Myocyte (in vitro differentiated cells): ENCODE data around the gene AOC2. TPM values are rescaled to one million over a fixed set of nuclear protein-coding genes. Genes with fewer than 3 reads are reported as not detected.

Experiments
- DNase-seq: peaks from one replicate; pipeline ENCODE4 v3.0.0-alpha.2; 2012; ENCODE audit warnings: low read depth
- polyA plus RNA-seq: library from polyadenylated mRNA; unstranded; fragments of >200 nt; gene quantifications from one replicate; pipeline ENCODE4 v1.2.1, GENCODE V29; 2012; ENCODE audit warnings: missing spikeins
- total RNA-seq: library from RNA; depleted of rRNA; stranded (reverse); fragments of >200 nt; gene quantifications from 2 replicates; pipeline ENCODE4 v1.2.3, GENCODE V29; 2014

Gene AOC2, protein sequence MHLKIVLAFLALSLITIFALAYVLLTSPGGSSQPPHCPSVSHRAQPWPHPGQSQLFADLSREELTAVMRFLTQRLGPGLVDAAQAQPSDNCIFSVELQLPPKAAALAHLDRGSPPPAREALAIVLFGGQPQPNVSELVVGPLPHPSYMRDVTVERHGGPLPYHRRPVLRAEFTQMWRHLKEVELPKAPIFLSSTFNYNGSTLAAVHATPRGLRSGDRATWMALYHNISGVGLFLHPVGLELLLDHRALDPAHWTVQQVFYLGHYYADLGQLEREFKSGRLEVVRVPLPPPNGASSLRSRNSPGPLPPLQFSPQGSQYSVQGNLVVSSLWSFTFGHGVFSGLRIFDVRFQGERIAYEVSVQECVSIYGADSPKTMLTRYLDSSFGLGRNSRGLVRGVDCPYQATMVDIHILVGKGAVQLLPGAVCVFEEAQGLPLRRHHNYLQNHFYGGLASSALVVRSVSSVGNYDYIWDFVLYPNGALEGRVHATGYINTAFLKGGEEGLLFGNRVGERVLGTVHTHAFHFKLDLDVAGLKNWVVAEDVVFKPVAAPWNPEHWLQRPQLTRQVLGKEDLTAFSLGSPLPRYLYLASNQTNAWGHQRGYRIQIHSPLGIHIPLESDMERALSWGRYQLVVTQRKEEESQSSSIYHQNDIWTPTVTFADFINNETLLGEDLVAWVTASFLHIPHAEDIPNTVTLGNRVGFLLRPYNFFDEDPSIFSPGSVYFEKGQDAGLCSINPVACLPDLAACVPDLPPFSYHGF
- 0.40 and 0.78 TPM in 2 replicates for total RNA-seq
- 0.86 TPM for polyA plus RNA-seq

DNA sequence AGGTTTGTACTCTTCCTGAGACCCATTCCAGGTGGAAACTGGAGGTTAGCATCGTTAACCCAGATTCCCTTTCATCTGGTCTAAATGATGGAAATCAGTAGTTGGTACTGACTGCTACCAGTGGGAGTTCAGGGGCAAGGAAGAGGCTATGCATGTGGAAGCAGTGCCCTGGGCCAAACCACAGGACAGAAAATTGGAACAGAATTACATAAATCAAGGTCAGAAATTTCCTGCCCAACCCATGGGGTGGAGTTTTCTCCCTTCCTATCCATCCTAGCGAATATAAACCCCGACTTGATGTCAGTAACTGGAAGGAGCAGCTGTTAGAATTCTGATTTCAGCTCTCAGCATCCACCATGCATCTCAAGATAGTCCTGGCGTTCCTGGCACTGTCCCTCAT, at the start of gene AOC2:
Gene AOC2 (plus strand): TSS at position 310 of the 400 bp plus-strand sequence. CDS start 47 bp downstream, at position 357.
- no peak for DNase-seq

DNA sequence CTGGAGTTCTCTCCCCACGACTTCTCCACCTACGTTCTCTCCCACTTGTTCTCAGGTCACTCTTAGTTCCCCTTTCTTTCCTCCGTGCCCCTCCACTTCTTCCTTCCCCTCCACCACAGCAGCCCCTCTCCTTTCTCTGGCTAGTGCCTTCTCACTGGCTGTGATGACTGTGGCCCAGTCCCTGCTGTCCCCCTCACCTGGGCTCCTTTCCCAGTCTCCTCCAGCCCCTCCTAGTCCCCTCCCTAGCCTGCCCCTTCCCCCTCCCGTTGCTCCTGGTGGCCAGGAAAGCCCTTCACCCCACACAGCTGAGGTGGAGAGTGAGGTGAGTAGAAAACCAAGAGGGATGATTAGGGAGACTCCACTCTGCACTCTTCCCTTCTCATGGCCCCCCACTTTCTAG, 49.3 kb upstream of the AOC2 start:
- DNase-seq, result no peak

DNA sequence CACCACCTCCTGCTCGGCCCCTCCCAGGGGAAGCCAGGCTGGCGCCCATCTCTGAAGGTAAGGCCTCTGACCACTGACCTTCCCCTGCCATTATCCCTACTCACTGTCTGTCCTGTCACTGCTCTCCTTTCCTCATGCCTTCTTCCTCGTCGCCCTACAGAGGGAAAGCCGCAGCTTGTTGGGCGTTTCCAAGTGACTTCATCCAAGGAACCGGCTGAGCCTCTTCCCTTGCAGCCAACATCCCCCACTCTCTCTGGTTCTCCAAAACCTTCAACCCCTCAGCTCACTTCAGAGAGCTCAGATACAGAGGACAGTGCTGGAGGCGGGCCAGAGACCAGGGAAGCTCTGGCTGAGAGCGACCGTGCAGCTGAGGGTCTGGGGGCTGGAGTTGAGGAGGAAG, 48.9 kb upstream of the AOC2 start:
- DNase-seq, result no peak

DNA sequence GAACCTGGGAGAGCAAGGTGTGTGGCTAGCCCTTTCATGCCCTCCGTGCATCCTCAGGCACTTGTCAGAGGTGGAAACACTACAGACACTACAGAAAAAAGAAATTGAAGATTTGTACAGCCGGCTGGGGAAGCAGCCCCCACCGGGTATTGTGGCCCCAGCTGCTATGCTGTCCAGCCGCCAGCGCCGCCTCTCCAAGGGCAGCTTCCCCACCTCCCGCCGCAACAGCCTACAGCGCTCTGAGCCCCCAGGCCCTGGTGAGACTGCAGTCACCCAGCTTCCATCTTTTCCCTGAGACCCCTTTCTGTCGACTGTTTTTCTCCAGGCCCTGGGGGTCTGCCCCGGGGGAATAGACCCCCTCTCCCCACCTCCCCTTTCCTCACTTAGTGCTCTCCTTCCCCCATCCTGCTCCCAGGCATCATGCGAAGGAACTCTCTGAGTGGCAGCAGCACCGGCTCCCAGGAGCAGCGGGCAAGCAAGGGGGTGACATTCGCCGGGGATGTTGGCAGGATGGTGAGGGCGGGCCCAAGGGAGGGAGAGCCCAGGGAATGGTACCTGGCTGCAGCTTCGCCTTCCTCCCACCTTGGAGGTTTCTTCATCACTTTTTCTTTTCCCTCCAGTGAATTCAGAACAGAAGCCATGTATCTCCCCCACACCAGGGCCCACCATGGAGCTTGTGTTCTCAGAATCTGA, 48.2 kb upstream of the AOC2 start:
- no peak for DNase-seq

DNA sequence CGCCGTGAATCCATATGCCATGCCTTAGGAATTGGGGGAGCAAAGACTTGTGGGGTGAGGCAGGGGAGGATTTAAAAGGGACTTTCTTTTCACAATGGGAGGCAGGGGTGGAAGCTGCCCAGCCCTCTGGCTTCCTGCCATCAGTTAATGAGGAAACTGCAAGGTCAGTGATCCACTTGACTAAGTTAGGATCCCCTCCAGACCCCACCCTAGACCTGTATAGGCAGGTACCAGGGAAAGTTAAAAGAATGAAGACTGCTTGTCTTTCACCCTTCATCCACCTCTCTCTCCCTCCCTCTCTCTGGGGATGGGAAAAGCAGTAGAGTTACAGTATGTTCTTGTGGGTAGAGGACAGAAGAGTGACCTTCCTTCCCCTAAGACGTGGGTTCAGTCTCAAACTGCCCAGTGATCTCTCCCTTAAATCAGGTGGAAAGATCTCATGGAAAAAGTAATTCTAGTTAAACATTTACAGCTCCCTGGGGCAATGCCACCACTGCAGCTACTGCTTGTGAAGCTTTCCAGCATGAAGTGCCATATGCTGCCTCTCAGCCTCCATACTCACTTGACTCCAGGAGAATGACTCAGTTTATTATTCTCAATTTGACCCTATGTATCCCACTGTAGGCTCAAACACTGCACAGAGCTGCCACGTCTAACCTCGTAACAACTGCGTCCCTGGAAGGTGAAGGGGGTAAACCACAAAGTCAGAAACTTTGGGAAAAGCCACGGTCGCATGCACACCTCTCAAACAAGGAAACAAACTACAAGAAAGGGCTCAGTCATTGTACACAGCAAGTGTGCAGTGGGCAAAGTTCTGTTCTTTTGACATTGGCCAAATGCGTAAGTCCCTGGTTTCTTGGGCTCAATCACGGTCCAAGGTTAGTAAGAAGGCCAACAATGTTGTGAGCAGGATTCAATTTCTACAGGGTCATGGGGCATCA, 47.0 kb upstream of the AOC2 start:
- no peak for DNase-seq

DNA sequence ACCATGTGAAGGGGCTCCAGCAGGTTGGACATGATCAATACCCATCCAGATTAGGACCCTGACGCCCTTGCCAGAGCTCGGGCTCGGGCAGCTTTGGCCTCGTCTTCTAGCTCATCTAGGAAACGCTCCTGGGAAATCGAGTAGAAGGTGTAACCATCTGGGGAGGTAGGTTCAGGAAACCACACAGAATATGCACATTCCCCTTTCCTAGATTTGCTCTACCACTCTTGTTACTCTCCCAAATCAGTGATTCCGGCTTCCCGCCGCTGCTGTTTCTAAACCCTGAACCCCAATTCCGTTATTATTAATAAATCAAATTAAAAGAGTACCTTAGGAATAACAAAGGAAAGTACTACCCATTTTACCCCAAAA, 46.4 kb upstream of the AOC2 start:
- DNase-seq, result no peak

DNA sequence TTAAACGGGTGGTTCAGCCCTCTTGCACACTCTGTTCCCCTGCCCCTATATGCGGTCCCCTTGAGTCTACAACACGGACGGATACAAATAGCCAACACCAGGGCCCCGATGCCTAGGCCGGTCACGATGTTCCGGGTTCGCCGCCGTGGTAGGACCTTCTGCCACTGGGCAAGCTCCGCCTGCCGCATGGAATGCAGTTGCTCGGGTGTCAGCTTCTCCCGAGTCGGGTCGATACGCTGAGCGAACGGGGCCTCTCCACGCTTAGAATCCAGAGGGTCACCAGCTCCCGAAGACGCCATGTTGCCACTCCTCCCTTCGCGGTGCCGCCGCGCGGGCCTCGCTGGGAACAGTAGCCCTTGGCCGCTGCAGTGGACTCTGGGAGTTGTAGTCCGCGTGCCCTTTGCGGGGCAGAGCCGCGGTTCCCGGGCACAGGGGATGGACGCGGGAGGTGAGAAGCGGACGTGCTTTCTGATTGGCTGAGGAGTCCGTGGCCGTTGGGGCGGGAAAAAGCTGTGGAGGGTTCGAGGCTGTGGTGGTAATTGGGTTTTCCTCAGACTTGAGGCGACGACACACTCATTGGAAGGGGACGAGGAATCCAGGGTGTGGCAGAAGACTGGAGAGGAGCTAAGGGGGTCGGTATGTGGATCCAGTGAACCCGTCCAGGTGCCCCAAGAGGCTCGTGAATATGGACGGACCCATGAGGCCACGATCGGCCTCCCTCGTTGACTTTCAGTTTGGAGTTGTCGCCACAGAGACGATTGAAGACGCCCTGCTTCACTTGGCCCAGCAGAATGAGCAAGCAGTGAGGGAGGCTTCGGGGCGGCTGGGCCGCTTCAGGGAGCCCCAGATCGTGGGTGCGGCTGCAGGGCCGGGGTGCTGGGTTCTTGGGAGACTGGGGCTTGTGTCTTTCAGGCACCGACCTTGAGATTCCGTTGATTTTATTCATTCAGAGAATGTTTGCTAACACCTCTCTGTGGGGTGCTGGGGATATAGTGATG, 45.7 kb upstream of the AOC2 start, which contains the start of the genes CNTD1 and COA3:
Gene CNTD1 (plus strand): TSS at position 479 of the 998 bp plus-strand sequence. CDS start 207 bp downstream, at position 686.
Gene COA3 (minus strand): TSS at position 322 of the 998 bp plus-strand sequence. CDS start 23 bp downstream, at position 299.
- peak; percentile 89 for DNase-seq

DNA sequence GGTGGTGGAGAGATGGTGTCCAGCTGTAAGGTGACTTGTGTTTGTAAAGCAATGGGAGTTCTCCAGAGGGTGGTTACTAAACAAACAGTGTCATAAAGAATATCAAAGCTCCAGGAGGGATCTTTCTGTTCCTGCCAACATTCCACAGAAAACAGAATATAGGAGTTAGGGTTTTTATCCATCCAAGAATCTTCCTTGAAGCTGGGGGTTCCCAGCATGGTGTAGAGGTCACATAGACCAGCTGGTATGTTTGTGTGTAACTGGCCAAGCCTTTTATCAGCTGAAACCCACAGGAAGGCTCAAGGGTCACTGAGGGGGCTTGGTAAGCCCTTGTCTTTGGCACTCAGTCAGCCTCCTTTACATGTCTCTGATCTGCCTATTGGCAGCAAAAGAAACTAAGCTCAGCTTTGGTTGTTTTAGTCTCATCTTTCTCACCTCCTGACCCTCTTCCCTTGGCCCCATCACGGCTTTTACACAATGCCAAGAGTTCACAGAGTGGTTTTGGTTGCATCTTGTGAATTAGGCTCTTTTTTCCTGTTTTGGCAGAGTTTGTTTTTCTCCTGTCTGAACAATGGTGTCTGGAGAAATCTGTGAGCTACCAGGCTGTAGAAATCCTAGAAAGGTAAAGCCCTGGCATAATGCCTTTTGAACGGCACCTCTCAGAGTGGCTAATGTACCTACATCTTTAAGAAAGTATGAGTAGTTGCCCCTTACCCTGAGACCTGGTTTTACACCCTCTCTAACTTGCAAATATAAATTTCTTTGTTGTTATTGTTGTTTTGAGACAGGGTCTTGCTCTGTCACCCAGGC, 41.1 kb upstream of the AOC2 start:
- DNase-seq, result no peak

DNA sequence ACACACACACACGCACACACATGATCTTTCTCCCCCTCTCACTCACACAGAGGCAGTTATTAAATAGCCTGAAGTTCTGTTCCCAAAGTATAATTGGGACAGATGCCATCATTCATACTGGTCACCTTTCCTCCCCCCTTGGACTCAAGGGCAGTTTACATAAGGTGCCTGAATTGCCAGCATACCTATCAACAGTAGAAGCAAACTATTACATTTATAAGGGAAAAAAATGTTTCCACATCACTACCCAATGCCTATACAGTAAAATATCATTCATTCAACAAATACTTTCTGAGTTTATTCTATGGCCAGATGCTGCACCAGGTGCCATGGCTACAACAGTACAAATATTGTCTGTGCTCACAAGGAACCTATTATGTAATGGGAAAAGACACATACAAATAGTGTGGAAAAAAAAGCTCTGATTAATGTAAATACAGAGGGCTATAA, 39.4 kb upstream of the AOC2 start:
- no peak for DNase-seq

DNA sequence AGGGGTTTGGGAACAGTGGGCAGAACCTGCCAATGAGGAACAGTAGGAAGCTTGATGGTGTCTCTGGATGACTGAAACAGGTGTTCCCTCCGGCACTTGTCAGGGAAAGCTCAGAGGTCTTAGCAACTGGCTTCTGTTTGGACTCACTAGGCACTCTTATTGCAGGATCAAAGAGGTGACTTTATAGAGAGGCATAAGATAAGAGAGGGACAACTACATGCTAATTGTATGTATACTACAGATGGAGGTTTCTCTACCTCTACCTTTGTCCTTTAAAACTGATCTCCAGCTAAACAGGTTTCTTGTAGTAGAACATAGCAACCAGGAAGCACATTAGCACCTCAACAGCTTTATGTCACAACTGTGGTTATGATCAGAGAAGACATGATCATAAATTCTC, 38.1 kb upstream of the AOC2 start:
- DNase-seq, result no peak

DNA sequence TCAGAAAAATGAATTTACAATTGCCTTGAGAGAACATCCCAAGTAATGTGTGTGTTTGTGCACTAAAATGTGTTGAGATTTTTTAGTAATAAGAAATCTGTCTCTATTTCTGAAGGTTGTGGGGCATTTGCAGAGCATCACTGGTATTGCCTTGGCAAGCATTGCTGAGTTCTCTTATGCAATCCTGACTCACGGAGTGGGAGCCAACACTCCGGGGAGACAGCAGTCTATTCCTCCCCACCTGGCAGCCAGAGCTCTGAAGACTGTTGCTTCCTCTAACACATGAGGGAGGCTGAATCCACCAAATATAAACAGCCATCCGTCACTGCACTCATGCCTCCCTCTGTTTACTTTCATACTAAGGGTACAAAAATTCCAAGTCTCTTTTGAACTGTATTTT, 35.1 kb upstream of the AOC2 start:
- DNase-seq, result peak; percentile 18

DNA sequence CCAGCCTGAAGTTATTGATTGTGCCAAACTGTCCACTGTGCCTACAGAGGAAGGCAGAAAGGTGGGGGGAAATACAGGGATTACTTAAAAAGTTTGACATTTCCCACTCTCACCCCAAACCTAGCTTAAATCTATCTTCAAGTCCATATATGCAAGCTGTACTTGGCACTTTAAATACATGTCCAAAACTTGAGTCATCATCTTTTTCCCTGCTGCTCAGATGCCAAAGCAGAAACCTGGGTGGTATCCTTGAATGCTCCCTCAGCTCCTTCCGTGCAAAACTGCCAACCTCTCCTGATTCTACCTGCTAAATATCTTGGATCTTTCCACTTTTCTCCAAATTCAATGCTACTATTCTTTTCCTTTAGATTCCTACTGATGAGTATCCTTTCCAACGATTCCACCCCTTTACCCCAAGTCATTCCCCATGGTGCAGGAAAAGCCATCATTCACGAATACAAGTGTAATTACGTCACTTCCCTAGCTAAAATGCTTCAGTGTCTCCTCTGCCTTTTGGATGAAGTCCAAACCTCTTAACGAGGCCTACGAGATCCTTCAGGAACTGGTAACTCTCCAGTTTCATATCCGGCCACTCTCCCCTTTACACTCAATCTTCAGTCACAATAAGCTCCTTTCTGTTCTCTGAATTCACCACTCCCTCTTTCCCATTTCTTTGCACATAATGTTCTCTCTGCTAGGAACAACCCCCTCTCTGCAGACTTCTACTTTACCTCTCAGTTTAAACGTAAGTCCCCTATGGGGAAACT, 29.6 kb upstream of the AOC2 start:
- no peak for DNase-seq

DNA sequence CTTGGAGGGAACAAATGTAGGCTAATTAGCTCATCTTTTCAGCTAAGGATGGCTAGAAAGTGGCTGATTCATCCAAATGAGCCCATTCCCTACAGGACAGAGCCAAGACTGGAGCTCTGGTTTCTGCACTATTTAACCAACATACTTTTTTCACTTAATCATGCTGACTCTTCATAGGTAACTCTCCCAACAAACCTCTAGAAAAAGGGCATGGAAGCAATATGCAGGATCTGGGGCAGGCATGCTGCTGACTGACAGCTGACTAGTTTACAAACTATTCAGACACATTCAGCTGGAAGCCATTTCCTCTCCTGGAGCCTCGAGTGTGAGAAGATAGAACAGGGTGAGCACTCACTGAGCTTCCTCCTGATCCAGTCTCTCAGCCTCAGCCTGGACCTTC, 26.5 kb upstream of the AOC2 start:
- DNase-seq, result no peak

DNA sequence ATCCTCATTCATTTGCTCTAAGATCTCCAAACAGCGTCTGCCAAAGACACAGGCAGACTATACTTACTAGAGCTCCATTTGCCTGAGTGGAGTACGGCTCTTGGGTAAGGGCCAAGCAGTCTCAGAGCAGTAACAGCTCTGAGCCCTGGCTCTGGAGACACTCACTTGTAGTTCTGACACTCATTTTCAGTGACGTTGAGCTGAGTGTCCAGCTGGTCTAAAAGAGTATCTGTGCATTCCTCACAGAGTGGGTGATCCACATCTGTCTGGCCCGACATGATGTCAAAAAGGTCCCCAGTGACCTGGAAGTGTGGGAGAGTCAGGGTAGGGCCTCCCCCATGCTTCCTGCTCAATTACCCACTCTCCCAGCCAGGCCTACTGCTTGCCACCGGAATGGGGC, 26.0 kb upstream of the AOC2 start:
- no peak for DNase-seq

DNA sequence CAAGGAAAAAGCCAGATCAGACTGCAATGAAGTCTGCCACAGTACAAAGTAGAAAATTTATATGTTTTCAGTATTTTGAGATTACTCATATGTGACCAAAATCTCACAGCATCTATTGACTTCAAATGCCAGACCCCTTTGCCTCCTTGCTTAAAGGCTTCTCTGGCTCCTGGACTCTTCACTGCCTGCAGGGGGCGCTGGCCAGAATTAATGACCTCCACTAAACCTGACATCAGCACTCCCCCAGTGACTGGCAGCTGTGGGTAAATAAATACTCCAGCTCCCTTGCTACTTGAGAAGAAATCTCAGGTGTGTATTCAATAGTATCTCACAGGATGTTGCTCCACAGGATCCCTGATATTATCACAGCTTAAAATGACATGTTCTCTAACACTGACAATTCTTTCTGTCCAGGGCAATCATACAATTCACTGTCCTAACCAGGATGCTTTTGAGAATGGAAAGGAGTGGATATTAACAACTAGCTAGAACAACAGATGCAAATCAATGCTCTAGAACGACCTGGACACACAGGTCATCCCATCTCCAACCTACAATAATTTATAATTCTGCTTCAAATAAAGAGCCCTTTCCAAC, 24.3 kb upstream of the AOC2 start:
- peak; percentile 71 for DNase-seq

DNA sequence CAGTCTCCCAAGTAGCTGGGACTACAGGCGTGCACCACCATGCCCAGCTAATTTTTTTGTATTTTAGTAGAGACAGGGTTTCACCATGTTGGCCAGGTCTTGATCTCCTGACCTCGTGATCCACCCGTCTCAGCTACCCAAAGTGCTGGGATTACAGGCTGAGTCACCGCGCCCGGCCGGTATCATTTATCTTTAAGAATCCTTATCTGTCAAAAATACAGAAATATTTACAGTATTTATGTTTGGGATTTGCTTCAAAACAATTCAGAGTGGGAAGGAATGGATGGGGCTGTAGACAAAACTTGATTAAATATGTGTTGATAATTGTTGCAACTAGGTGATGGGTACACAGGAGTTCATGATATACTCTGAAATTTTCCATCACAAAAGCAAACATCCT, 23.2 kb upstream of the AOC2 start:
- no peak for DNase-seq

DNA sequence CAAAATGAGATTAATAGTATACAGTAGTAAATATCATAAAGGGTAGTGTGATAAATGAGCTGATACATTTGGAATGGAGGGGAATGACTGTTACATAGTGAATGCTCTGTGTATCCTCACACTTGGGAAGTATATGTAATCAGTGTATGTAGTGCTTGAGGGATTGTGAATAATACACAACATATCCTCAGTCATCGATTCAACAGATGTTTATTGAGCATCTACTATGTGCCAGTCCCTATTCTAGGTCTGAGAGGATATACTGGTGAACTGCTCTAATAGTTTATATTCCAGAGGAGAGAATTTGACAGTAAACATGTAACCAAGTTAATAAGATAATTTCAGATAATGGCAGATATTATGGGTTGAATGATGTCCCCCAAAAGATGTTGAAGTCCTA, 16.9 kb upstream of the AOC2 start:
- DNase-seq, result no peak
